Activated CD4-positive, alpha-beta T cell treated with anti-CD3 and anti-CD28 coated beads, Interleukin-2, Interleukin-6, amounts not matched to agents 100 ng/mL and 50 ng/mL, durations not matched to agents 16 hours and 8 hours (primary cell): Measurements from ENCODE around the gene TEPSIN.
"Not testable (repeated sequence)": the region's sequence is repeated elsewhere in the genome, so short reads cannot be mapped to it uniquely, and the experiment has no call there.

Experiments
- DNase-seq: peaks from one replicate; pipeline ENCODE4 v3.0.0-alpha.2; 2020

TEPSIN gene

GRCh38 chr17:81234940-81235821, 3.7 kb downstream of the TEPSIN start:
- DNase-seq: no peak

- no peak for DNase-seq
Observed at GRCh38 chr17:81234506-81234855, 4.4 kb downstream of the TEPSIN start.

- DNase-seq: no peak
Observed at GRCh38 chr17:81233811-81234505, 4.9 kb downstream of the TEPSIN start.

- no peak for DNase-seq
Observed at GRCh38 chr17:81233316-81233715, 5.5 kb downstream of the TEPSIN start.

GRCh38 chr17:81232616-81233241, 6.1 kb downstream of the TEPSIN start:
- DNase-seq: no peak

- DNase-seq: no peak
Observed at GRCh38 chr17:81231766-81232581, 6.9 kb downstream of the TEPSIN start.

GRCh38 chr17:81231121-81231645, 7.7 kb downstream of the TEPSIN start:
- no peak for DNase-seq

- no peak for DNase-seq
Observed at GRCh38 chr17:81230043-81230820, 8.6 kb downstream of the TEPSIN start.

- no peak for DNase-seq
Observed at GRCh38 chr17:81229666-81229920, 9.3 kb downstream of the TEPSIN start.

- no peak for DNase-seq
Observed at GRCh38 chr17:81228834-81229665, 9.8 kb downstream of the TEPSIN start.

- DNase-seq: no peak
Observed at GRCh38 chr17:81228420-81228819, 10.4 kb downstream of the TEPSIN start.

- not testable (repeated sequence) for DNase-seq
Observed at GRCh38 chr17:81227630-81228029, 11.2 kb downstream of the TEPSIN start.

- no peak for DNase-seq
Observed at GRCh38 chr17:81223762-81224130, 15.1 kb downstream of the TEPSIN start.

- peak; percentile 100 for DNase-seq
Observed at GRCh38 chr17:81222906-81223761, 15.7 kb downstream of the TEPSIN start, which contains the start of gene CEP131. Gene CEP131 (minus strand): TSS chr17:81222965. CDS start chr17:81220056, 2,909 bp downstream.

- DNase-seq: no peak
Observed at GRCh38 chr17:81222620-81222905, 16.3 kb downstream of the TEPSIN start.

GRCh38 chr17:81221842-81222619, 16.8 kb downstream of the TEPSIN start:
- no peak for DNase-seq

- DNase-seq: no peak
Observed at GRCh38 chr17:81221371-81221841, 17.4 kb downstream of the TEPSIN start.

- DNase-seq: no peak
Observed at GRCh38 chr17:81219476-81220180, 19.2 kb downstream of the TEPSIN start.

GRCh38 chr17:81218991-81219390, 19.9 kb downstream of the TEPSIN start:
- DNase-seq: no peak
